H1 (cell line): ENCODE measurements around the gene MLEC. TPM values are rescaled to one million over a fixed set of nuclear protein-coding genes. Genes with fewer than 3 reads are reported as not detected.

Experiments used
- BACH1 ChIP-seq: IDR thresholded peaks from 2 replicates; pipeline ENCODE4 v1.6.1; 2012; ENCODE audit warnings: low read length, improper control_type of control experiment
- TEAD4 ChIP-seq: IDR thresholded peaks from 2 replicates; pipeline ENCODE4 v1.6.1; 2012; ENCODE audit warnings: low read depth, low read length, inconsistent platforms, mixed read lengths
- polyA plus RNA-seq, 7 experiments: library from polyadenylated mRNA; depleted of rRNA in 3 of 7; stranded (reverse) in 5 of 7; unstranded in 2 of 7; fragments of >200 nt in 5 of 7; fragments of 200-250 nt in 2 of 7; gene quantifications; 1 replicate in 5 of 7; 2 replicates in 1 of 7; 4 replicates in 1 of 7; pipeline versions ENCODE4 v1.2.1 to v1.2.3, GENCODE V29; 2011 to 2013; ENCODE audit warnings: missing spikeins in 2 of 7, mixed read lengths in 2 of 7
- total RNA-seq: library from RNA; stranded (reverse); fragmentation: NEBNext Ultra II Directional; extraction: Animal tissue kit (Norgen Biotek cat#: 25700); gene quantifications from 2 replicates; pipeline ENCODE4 v1.2.1, GENCODE V29; 2021

MLEC gene
- total and polyA plus RNA-seq, 2 of the 8 experiments (the other 6 are each of a cell fraction or from before 2014, with no cell fraction given), result 37.1 to 260 TPM

DNA sequence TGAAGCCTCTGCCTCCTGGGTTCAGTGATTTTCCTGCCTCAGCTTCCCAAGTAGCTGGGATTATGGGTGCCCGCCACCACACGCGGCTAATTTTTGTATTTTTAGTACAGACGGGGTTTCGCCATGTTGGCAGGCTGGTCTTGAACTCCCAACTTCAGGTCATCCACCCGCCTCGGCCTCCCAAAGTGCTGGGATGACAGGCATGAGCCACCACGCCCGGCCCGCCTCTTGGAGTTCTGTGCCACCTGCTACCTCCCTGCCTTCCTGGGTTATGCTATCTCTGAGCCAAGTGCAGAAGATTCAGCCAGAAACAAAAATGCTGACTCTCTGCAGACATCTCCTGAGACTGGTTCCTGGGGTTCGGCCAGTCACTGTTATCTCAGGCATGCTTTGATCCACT, 33.3 kb upstream of the MLEC start (continued):
- no peak for TF ChIP-seq TEAD4
- TF ChIP-seq BACH1, result no peak
- TF ChIP-seq, all 59 proteins: peak for 0
